ENCODE results near the gene P2RY8.
"Not testable (repeated sequence)": the region's sequence is repeated elsewhere in the genome, so short reads cannot be mapped to it uniquely, and the experiment has no call there.

Gene P2RY8, protein sequence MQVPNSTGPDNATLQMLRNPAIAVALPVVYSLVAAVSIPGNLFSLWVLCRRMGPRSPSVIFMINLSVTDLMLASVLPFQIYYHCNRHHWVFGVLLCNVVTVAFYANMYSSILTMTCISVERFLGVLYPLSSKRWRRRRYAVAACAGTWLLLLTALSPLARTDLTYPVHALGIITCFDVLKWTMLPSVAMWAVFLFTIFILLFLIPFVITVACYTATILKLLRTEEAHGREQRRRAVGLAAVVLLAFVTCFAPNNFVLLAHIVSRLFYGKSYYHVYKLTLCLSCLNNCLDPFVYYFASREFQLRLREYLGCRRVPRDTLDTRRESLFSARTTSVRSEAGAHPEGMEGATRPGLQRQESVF

DNA sequence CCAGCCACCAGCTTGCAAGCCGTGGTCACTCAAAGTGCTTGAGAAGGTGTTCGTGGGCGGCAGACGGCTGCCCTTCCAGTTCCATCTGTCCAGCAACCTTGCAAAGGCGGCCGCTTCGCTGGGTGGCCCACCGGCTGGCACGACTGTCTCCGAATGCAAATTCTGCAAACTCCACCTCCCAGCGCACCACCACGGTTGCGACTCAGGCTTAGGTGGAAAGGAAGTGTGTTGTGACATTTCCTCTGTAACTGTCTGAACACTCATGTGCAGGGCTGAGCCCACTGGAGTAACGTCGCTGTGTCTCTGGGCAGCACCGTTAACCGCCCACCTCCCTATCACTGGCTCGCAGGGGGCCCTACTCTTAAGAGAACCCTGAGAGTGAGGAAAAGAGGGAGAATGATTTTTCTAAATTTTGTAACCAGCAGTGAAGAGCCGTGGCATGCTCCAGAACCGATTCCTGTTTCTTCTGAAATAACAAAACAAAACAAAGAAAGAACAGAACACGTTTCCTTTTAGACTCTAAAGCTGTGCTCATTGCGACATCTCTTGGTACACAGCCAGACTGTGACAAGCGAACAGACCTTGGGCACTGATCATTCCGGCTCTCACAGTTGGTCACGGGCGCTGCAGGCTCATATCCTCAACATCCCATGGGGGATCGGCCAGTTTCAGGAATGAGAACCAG lies at the start of gene P2RY8:
Gene P2RY8, minus strand, starts transcription at position 155 of the 685 bp plus-strand sequence. CDS start 70,627 bp downstream, outside the sequence.
- peak; percentile 13 for DNase-seq (ENCODE audit: low spot score)

DNA sequence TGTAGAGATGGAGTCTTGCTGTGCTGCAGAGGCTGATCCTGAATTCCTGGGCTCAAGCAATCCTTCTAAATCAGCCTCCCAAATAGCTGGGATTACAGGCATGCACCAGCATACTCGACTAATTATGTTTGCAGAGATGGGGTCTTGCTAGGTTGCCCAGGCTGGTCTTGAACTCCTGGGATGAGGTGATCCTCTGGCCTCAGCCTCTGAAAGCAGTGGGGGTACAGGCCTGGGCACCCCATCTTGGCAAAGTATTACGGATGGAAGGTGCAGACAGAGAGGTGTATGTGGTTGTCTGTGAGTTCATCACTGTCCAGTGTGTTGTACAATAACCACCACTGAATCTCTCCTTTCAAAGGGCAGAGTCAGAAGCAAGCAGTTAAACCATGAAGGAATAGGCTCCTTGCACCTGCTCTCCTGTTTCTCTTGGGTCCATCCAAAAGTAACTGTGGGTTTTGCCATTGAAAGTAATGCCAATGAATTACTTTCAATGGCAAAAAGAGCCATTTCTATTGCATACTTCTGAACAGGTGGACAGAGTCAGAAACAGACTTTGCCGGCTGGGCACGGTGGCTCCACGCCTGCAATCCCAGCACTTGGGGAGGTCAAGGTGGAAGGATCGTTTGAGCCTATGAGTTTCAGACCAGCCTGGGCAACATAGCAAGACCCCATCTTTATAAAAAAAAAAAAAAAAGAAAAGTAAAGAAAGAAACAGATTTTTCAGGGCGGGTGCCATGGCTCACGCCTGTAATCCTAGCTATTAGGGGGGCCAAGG lies 47.4 kb upstream of the P2RY8 start:
- no peak for DNase-seq (ENCODE audit: low spot score)

DNA sequence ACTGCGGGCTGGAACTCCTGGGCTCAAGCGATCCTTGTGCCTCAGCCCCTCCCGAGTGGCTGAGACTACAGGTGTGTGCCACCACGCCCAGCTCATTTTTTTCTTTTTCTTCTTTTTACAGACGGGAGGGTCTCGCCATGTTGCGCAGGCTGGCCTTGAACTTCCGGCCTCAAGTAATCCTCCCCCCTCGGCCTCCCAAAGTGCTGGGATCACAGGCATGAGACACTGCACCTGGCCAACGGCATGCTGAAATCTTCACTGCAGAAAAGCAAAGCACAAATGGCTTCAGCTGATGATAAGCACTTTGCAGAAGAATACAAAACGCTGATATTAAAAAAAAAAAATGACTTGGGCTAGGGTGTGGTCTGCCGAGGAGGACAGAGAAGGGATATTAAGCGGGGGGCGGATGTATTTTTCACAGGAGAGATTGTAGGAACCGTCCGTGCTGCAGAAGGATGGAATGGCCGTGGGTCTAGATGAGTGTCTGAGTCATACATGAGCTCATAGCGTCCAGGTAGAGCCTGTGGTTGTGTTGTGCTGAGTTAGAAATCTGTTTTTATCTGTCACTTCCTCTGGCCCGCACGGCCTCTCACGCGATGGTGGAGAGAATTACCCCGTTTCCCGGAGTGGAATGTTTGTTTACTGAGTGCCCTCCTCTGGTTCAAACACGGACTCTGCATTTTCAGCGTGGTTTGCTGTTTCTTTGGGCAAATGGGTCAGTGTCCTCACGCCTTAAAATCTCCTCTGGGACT lies 45.9 kb upstream of the P2RY8 start:
- DNase-seq (ENCODE audit: low spot score), result no peak

DNA sequence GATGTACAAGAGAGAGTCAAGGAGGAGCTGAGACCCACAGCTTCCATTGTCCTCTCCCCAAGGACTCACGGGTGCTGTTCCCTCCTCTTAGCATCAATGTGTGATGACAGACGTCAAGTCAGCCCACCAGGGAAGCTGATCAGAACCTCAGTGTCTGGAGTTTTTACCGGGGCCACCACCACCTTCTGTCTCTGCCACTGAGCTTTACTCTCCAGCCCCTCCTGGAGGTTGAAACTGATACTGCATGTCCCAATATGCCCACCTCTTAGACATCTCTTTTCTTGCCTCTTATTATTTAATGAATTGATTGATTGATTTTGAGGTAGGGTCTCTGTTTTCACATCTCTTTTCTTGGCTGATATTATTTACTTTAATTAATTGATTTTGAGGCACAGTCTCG lies 44.1 kb upstream of the P2RY8 start:
- peak; percentile 53 for DNase-seq (ENCODE audit: low spot score)

DNA sequence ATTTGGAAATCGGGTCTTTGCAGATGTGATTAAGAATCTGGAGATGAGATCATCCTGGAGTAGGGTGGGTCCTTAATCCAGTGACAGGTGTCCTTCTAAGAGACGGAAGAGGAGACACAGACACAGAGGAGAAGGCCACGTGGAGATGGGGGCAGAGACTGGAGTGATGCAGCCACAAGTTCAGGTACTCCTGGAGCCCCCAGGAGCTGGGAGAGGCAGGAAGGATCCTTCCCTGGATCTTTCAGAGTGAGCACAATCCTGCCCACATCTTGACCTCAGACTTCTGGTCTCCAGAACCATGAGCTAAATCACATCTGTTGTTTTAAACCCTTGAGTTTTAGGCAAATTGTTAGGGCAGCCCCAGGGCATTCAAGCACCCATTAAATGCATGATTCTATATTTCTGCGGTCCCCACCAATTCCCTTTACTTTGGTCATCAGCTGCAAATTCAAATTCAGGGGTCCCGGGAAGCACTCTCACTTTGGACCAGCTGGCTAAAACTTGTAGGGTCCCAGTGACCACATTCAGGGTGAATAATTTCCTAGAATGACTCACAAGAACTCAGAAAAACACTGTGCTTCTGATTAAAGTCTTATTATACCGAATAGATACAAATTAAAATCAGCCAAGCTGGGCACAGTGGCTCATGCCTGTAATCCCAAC lies 41.7 kb upstream of the P2RY8 start:
- DNase-seq (ENCODE audit: low spot score), result no peak

DNA sequence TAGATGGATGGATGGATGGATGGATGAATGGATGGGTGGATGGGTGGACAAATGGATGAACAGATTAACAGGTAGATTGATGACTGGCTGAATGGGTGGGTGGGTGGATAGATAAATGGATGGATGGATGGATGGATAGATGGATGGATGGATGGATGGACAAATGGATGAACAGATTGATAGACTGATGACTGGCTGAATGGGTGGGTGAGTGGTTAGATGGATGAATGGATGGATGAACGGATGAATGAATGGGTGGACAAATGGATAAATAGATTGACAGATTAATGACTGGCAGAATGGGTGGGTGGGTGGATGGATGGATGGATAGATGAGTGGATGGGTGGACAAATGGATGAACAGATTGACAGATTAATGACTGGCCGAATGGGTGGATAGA lies 40.9 kb upstream of the P2RY8 start:
- DNase-seq (ENCODE audit: low spot score), result no peak

DNA sequence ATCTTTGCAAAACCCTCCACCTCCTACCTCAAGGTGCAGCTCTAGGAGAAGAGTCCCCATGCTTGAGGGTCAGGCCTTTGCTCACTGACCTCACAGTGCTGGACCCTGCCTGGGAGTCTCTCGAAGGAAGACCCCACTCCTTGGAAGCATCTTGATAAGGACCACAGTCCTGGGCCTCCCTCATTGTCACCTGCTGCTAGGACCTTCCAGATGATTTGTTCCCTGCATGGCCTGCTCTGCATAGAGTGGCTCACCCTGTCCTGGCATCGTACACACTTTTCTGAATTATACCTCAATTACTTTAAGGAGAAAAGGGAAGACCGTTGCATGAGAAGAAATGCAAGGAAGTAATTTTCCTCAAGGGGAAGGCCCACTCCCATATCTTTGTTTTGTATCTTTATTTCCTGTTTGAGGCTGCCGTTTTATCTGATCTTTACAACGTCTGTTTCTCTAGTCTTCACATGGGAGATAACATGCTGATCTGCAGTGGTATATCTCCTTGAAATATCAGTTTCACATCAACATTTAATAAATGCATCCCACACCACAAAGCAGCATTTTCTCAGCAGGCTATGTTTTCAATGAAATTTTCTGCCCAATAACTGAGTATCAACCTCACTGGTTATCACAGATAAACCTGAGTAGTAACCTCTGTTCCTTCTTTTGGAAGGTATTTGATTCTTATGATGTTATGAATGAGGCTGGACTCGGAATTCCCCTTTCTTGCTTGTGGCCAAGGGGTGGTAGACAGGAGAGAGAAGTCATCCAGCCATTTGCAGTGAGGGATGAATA lies 39.4 kb upstream of the P2RY8 start:
- DNase-seq (ENCODE audit: low spot score), result no peak

DNA sequence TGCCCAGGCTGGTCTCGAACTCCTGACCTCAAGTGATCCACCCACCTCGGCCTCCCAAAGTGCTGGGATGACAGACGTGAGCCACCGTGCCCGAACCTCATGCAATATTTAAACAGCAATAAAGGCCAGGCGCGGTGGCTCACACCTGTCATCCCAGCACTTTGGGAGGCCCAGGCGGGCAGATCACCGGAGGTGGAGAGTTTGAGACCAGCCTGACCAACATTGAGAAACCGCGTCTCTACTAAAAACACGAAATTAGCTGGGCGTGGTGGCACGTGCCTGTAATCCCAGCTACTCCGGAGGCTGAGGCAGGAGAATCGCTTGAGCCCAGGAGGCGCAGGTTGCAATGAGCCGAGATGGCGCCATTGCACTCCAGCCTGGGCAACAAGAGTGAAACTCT lies 37.2 kb upstream of the P2RY8 start:
- not testable (repeated sequence) for DNase-seq (ENCODE audit: low spot score)

DNA sequence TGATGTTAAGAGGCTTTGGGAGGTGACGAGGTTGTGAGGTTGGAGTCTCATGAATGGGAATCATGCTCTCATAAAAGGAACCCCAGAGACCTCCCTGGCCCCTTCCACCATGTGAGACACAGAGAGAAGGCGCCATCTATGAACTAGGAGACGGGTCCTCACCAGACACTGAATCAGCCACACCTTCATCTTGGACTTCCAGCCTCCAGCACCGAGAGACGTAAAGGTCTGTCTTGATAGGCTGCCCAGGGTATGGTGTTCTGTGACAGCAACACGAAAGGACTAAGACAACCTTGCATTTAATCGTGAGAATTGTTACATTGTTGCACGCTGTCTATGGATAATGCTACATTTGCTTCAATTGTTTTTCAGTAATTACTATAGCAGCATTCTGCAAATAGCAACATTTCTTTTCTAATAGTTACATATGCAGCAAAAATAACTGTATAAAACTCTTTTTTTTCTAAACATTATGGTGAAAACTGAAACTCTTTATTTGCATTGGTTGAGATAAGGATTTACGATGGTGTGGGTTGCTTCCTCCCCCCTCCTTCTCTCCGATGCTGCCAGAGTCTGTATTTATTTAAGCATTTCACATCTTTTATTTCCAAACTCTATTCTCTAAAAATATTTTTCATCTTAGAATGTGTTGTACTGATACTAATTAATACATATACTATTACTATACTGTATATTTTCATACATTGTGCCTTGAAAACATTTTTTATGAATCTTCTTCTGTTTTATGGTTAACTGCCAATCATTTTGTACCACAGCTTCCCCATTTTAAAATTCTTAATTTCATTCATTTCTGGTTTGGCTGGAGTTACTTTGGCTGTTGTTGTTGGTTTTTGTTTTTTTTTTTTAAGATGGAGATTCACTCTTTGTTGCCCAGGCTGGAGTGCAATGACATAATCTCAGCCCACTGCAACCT lies 28.0 kb upstream of the P2RY8 start:
- no peak for DNase-seq (ENCODE audit: low spot score)

DNA sequence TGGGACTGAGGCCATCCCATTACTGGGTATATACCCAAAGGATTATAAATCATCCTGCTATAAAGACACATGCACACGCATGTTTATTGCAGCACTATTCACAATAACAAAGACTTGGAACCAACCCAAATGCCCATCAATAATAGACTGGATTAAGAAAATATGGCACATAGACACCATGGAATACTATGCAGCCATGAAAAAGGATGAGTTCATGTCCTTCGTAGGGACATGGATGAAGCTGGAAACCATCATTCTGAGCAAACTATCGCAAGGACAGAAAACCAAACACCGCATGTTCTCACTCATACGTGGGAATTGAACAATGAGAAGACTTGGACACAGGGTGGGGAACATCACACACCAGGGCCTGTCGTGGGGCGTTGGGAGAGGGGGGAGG lies 27.1 kb upstream of the P2RY8 start:
- DNase-seq (ENCODE audit: low spot score), result not testable (repeated sequence)

DNA sequence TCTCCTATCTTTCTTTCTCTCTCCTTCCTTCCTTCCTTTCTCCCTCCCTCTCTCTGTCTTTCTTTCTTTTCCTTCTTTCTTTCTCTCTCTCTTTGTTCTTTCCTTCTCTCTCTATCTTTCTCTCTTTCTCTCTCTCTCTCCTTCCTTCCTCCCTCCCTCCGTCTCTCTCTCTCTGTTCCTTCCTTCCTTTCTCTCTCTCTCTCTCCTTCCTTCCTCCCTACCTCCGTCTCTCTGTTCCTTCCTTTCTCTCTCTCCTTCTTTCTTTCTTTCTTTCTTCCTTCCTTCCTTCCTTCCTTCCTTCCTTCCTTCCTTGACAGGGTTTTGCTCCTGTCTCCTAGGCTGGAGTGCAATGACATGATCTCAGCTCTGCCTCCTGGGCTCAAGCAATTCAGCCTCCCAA lies 24.2 kb upstream of the P2RY8 start:
- DNase-seq (ENCODE audit: low spot score), result no peak

DNA sequence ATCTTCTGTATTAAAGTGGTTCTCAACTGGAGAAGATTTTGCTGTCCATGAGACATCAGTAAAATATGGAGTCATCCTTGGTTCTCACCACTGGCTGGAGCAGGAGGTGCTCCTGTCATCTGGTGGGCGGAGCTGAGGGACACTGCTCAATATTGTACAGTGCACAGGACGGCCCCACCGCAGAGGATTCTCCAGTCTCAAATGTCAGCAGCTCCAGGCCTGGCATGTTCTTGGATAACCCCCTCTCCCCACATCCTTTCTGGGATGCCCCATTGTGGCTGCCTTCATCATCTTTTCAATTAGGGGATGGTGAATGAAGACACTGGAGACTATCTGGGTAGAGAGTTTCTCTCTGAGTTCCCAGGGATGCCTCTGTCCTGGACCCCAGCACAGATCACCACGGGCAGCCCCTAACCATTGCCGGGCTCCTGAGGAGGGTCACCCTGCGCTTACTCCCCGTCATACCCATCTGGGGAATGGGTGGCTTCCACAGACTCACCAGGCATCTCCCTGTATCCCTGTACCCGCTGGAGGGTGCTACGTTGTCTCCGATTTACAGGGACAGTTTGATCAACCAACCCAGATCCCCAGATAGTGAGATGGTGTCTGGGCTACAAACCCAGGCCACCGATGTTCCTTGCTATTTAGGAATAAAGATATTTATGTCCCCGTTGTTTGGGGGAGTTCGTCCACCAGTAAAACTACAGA lies 21.9 kb upstream of the P2RY8 start:
- DNase-seq (ENCODE audit: low spot score), result no peak

DNA sequence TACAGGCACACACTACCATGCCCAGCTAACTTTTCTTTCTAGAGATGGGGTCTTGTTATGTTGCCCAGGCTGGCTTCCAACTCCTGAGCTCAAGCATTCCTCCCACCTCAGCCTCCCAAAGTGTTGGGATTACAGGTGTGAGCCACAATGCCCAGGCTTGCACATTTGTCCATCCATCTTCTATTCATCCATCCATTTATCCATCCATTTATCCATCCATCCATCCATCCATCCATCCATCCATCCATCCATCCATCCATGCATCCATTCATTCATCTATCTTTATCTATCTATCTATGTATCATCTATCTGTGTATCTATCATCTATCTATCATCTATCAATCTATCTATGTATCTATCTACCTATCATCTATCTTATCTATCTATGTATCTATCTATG lies 20.5 kb upstream of the P2RY8 start:
- DNase-seq (ENCODE audit: low spot score), result not testable (repeated sequence)

DNA sequence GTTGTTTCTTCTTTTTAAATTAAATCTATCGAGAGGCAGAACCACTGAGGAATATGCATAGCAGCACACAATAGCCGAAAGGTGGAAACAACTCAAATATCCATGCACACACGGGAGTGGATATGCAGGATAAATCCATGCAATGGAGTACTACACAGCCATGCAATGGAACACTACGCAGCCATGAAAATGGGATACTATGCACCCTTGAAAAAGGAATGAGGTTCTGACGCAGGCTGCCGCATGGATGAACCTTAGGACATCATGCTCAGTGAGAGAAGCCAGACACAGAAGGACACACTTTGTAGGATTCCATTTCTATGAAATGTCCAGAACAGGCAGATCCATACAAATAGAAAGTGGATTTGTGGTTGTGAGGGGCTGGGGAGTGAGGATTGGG lies 18.4 kb upstream of the P2RY8 start:
- no peak for DNase-seq (ENCODE audit: low spot score)

DNA sequence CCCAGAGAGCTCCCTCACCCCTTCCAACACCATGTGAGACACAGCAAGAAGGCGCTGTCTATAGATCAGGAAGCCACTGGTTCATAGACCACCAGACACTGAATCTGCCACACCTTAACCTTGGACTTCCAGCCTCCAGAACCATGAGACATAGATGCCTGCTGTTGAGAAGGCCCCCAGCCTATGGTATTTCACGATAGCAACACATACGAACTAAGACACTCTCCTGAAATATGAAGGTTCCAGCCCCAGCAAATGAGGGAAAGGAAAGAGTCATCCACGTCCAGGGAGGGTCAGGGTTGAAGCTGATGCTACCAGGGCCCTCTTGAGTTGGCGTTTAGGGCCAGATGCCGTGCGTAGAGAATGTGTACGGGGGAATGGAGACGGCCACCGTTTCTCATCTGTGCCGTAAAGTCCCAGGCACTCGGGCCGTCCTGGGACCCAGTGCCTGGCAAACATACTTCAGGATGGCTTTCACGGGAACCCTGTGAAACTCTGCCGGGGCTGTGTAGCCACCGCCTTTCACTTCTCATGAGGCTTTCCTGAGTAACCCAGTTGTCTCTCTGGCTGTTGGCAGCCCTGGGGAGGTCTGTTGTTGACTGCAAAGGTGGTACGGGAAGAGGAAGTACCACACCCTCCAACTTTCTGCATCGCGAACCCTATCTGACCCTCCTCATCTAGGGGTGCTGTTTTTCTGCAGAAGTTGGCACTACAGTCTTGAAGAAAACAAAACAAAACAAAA lies 17.7 kb upstream of the P2RY8 start:
- no peak for DNase-seq (ENCODE audit: low spot score)

DNA sequence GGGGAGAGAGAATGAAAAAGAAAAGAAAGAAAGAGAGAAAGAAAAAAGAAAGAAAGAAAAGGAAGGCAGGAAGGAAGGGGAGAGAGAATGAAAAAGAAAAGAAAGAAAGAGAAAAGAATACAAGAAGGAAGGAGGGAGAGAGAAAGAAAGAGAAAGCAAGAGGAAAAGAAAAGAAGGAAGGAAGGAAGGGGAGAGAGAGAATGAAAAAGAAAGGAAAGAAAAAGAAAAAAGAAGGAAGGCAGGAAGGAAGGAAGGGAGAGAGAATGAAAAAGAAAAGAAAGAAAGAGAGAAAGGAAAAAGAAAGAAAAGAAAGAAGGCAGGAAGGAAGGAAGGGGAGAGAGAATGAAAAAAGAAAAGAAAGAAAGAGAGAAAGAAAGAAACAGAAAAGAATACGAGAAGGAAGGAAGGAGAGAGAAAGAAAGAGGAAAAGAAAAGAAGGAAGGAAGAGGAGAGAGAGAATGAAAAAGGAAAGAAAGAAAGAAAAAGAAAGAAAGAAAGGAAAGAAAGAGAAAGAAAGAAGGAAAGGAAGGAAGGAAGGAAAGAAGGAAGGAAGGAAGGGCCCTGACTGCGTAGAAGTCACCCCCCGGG lies 15.1 kb upstream of the P2RY8 start:
- no peak for DNase-seq (ENCODE audit: low spot score)

DNA sequence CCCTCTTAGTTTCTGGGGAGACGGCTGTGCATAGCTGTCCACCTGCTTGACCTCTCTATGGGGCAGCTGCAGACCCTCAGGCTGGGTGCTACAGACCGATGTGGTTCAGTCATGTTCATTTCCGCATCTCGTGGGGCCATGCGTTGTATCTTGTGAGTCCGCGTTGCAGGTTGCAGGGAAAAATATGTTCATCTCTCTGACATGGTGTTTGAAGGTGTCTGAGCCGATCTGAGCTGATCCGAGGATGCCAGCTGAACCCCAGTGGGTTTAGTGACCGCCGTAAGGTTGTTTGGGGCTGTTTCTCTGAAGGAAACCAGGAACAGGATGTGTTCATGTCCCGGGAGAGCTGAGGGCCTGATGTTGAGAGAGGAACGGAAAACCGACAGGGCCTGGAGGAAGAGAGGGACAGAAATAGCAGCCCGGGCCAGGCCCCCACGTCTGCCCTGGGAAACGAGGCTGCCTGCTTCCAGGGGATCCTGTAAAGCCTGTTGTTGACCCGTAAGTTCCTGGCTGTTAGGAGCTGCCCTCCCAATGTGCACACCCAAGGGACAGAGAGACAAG lies 9.8 kb upstream of the P2RY8 start:
- no peak for DNase-seq (ENCODE audit: low spot score)

All from GM03348 (cell line).